Measurements from ENCODE around the gene ZBTB20.
A peak's percentile ranks its signal among the peaks of the same experiment; 100 is the strongest.

ZBTB20 gene

GRCh38 chr3:114929971-114930732 lies 216.9 kb downstream of the ZBTB20 start:
- no peak for DNase-seq (ENCODE audit: low read depth, low spot score)

- DNase-seq (ENCODE audit: low read depth, low spot score), result peak; percentile 1
These were observed 218.0 kb downstream of the ZBTB20 start for GRCh38 chr3:114928989-114929640.

GRCh38 chr3:114904633-114905032 lies 242.5 kb downstream of the ZBTB20 start:
- no peak for DNase-seq (ENCODE audit: low read depth, low spot score)

GRCh38 chr3:114903213-114903612 lies 243.9 kb downstream of the ZBTB20 start:
- DNase-seq (ENCODE audit: low read depth, low spot score), result no peak

- no peak for DNase-seq (ENCODE audit: low read depth, low spot score)
These were observed 244.4 kb downstream of the ZBTB20 start for GRCh38 chr3:114902691-114903101.

- DNase-seq (ENCODE audit: low read depth, low spot score), result no peak
These were observed 246.2 kb downstream of the ZBTB20 start for GRCh38 chr3:114900908-114901307.

GRCh38 chr3:114899186-114899931 lies 247.7 kb downstream of the ZBTB20 start:
- no peak for DNase-seq (ENCODE audit: low read depth, low spot score)

- DNase-seq (ENCODE audit: low read depth, low spot score), result no peak
These were observed 250.1 kb downstream of the ZBTB20 start for GRCh38 chr3:114896978-114897377.

GRCh38 chr3:114893361-114893760 lies 253.7 kb downstream of the ZBTB20 start:
- no peak for DNase-seq (ENCODE audit: low read depth, low spot score)

GRCh38 chr3:114892880-114893279 lies 254.2 kb downstream of the ZBTB20 start:
- no peak for DNase-seq (ENCODE audit: low read depth, low spot score)

GRCh38 chr3:114892131-114892879 lies 254.8 kb downstream of the ZBTB20 start:
- no peak for DNase-seq (ENCODE audit: low read depth, low spot score)

GRCh38 chr3:114887806-114888205 lies 259.3 kb downstream of the ZBTB20 start:
- no peak for DNase-seq (ENCODE audit: low read depth, low spot score)

GRCh38 chr3:114886905-114887304 lies 260.2 kb downstream of the ZBTB20 start:
- no peak for DNase-seq (ENCODE audit: low read depth, low spot score)

GRCh38 chr3:114884213-114884923 lies 262.7 kb downstream of the ZBTB20 start:
- no peak for DNase-seq (ENCODE audit: low read depth, low spot score)

GRCh38 chr3:114880078-114880477 lies 267.0 kb downstream of the ZBTB20 start:
- no peak for DNase-seq (ENCODE audit: low read depth, low spot score)

- DNase-seq (ENCODE audit: low read depth, low spot score), result no peak
These were observed 267.7 kb downstream of the ZBTB20 start for GRCh38 chr3:114879059-114880031.

- no peak for DNase-seq (ENCODE audit: low read depth, low spot score)
These were observed 268.8 kb downstream of the ZBTB20 start for GRCh38 chr3:114878114-114878839.

GRCh38 chr3:114877378-114878113 lies 269.5 kb downstream of the ZBTB20 start:
- no peak for DNase-seq (ENCODE audit: low read depth, low spot score)

Measured in smooth muscle cell of the brain vasculature (primary cell).